Kidney tubule cell (primary cell): Measurements from ENCODE around the gene ATM.
"Not testable (repeated sequence)": the region's sequence is repeated elsewhere in the genome, so short reads cannot be mapped to it uniquely, and the experiment has no call there.

Experiments
- DNase-seq: peaks from one replicate; pipeline ENCODE4 v3.0.0-alpha.2; 2018; ENCODE audit warnings: low spot score

ATM gene

GRCh38 chr11:108370315-108370714 is 147.4 kb downstream of the ATM start:
- DNase-seq = no peak

DNA sequence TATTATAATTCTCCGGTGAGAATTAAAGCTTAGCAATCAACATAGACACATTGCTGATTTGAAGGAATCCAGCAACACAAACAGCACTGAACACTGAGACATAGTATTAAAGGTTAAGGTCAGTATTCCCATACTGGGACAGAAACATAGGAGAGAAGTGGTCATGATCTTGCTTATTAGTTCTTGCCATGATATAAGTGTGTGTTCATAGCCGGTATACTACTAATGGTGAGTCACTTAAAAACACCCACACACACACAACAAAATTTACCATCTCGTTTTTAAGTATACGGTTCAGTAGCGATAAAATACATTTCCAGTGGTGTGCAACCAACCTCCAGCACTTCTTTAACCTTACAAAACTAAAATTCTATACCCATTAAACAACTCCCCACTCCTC is 148.1 kb downstream of the ATM start:
- no peak for DNase-seq

GRCh38 chr11:108373505-108373904 is 150.6 kb downstream of the ATM start:
- not testable (repeated sequence) for DNase-seq

DNA sequence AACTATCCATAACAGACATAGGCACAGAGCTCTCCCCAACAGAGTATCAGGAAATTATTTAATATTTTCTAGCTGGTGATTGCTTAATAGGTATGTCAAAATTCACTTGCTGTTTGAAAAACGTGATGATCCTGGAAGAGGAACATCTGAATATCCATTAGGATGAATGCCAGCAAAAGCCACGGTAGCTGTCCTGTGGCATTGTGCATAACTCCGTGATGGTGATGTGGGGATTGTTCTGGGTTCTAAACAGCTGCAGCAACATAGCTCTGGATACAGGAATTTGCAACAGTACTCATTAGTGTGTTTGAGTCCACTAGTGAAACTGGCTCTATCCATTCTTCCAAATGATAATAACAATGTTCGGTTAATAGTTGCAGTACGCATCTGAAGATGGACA is 165.7 kb downstream of the ATM start:
- no peak for DNase-seq

DNA sequence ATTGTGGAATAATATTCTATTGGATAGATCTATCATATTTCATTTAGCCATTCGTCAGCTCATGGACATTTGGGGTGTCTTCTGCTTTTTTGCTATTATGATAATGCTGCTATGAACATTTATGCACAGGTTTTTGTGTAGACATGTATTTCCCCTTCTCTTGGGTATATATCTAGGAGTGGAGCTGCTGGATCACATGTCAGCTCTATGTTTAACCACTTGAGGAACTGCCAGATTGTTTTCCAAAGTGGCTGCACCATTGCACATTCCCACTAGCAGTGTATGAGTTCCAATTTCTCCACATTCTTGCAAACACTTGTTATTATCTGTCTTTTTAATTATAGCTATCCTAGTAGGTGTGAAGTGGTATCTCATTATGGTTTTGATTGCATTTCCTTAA is 169.5 kb downstream of the ATM start:
- no peak for DNase-seq

GRCh38 chr11:108393046-108393445 is 170.2 kb downstream of the ATM start:
- DNase-seq = no peak

GRCh38 chr11:108394744-108395284 is 171.9 kb downstream of the ATM start:
- DNase-seq = no peak

- not testable (repeated sequence) for DNase-seq
These were observed 173.8 kb downstream of the ATM start for GRCh38 chr11:108396672-108397071.

- DNase-seq = no peak
These were observed 175.6 kb downstream of the ATM start for GRCh38 chr11:108398439-108398838.

- DNase-seq = no peak
These were observed 179.4 kb downstream of the ATM start for GRCh38 chr11:108402241-108402640.

DNA sequence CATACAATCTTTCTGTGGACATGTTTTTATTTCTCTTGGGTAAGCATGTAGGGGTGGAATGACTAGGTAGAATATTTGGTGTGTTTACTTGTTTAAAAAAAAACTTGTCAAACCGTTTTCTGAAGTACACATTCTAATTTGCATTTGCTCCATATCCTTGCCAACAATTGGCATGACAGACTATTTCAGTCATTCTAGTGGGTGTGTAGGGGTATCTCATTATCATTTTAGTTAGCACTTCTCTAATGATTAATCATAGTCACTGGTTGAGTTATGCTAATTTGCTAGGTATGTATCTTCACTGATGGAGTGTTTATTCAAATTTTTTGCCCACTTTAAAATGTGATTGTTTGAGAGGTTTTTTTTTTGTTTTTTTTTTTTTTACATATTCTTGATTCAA is 180.2 kb downstream of the ATM start:
- DNase-seq = peak; percentile 64

- peak; percentile 95 for DNase-seq
These were observed 182.8 kb downstream of the ATM start for GRCh38 chr11:108405706-108406105.

- DNase-seq = no peak
These were observed 192.1 kb downstream of the ATM start for GRCh38 chr11:108414958-108415357.

GRCh38 chr11:108417551-108417950 is 194.7 kb downstream of the ATM start:
- not testable (repeated sequence) for DNase-seq
